Adipose tissue (tissue), 3 donors: ENCODE data around the gene TAF11L13. TPM values are rescaled to one million over a fixed set of nuclear protein-coding genes. Genes with fewer than 3 reads are reported as not detected.

Experiments
- H3K27ac ChIP-seq: one replicate; pipeline ENCODE4 v1.5.1; 2013; ENCODE audit warnings: low read depth, low read length
- WGBS, 3 donors: extraction: QIAGEN DNeasy Blood & Tissue Kit; methylation state at CpG; one replicate each; pipeline ENCODE4 v1.1.7; 2013; 5-methylcytosine and 5-hydroxymethylcytosine counted together
- polyA plus RNA-seq, 3 donors: library from polyadenylated mRNA; stranded (reverse); fragments of 200-250 nt; gene quantifications; one replicate each; pipeline ENCODE4 v1.2.3, GENCODE V29; 2013
- donor health status: healthy with polysubstance abuse.
- donor health status: Bipolar disorder and iron deficiency.
- donor health status: healthy.

TAF11L13 gene
- polyA plus RNA-seq, 3 donors: not detected

GRCh38 chr5:17666726-17667235 is 34.9 kb downstream of the TAF11L13 start:
- 82 to 83% (median 82%) methylated on average over 3 of the region's 3 CpGs for WGBS, 3 donors
- H3K27ac ChIP-seq: no peak overlapping the region

- no peak overlapping the region for H3K27ac ChIP-seq
- WGBS, 3 donors: 88 to 94% (median 92%) methylated on average over 14 of the region's 14 CpGs
These were observed 38.5 kb downstream of the TAF11L13 start for GRCh38 chr5:17670353-17670752.

DNA sequence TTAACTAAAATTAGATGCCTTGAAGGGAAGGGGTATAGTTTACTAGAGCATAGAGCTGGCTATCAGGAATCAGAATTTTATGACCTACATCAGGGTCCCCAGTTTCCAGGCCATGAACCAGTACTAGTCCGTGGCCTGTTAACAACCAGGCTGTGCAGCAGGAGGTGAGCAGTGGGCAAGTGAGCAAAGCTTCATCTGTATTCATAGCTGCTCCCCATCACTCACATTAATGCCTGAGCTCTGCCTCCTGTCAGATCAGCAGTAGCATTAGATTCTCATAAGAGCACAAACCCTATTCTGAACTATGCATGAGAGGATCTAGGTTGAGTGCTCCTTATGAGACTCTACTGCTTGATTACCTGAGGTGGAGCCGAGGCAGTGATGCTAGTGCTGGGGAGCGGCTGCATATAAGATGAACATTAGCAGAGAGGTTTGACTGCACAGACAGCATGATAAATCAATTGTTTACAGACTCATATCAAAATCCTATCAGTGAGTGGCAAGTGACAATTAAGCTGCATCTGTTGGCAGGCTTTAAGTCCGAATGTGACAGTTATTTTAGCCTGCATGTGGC is 47.0 kb downstream of the TAF11L13 start:
- WGBS, 3 donors: 64 to 88% (median 85%) methylated on average over 4 of the region's 4 CpGs
- no peak overlapping the region for H3K27ac ChIP-seq

DNA sequence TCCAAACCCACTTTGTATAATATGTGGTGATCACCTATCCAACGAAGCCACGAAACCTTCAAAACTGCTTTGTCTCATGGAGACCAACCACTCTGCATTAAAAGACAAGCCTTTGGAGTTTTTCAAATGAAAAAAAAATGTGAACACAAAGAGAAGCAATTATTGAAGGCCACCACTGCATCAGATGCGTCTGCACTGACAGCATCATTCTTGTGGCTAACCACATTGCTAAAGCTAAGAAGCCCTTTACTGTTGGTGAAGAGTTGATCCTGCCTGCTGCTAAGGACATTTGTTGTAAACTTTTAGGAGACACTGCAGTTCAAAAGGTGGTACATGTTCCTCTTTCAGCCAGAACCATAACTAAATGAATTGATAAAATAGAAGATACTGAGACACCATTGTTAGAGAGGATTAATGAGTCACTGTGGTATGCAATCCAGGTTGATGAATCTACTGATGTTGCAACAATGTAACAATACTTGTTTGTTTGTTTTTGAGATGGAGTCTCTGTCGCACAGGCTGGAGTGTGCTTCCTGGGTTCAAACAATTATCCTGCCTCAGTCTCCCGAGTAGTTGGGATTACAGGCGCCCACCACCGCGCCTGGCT is 47.8 kb downstream of the TAF11L13 start:
- H3K27ac ChIP-seq: no peak overlapping the region
- 81 to 95% (median 94%) methylated on average over 8 of the region's 8 CpGs for WGBS, 3 donors

DNA sequence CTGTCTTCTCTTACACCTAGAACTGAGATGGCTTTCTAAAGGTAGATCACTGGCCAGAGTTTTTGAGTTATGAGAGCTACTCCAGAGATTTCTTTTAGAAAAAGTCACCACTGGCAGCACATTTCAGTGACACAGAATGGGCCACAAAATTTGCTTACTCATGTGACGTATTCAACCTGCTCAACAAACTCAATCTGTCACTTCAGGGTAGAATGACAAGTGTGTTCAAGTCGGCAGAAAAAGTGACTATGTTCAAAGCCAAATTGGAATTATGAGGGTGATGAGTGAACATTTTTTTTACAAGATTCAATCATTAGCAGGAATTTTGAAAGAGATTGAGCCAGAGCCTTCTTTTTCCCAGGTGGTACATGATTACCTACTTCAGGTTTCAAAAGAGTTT is 48.8 kb downstream of the TAF11L13 start:
- WGBS, 3 donors: 41 to 79% (median 76%) methylated on average over 2 of the region's 2 CpGs
- no peak overlapping the region for H3K27ac ChIP-seq

Other genes starting within 250 kb of the TAF11L13 start
- not detected for gene TAF11L2, start 133.9 kb upstream of the TAF11L13 start, polyA plus RNA-seq
- not detected for gene TAF11L3, start 113.7 kb upstream of the TAF11L13 start, polyA plus RNA-seq
- gene TAF11L4, start 110.3 kb upstream of the TAF11L13 start, polyA plus RNA-seq: not detected
- gene TAF11L5, start 106.9 kb upstream of the TAF11L13 start, polyA plus RNA-seq: not detected
- not detected for gene TAF11L6, start 103.4 kb upstream of the TAF11L13 start, polyA plus RNA-seq
- not detected for gene TAF11L7, start 46.3 kb upstream of the TAF11L13 start, polyA plus RNA-seq
- gene TAF11L8, start 41.1 kb upstream of the TAF11L13 start, polyA plus RNA-seq: not detected
- not detected for gene TAF11L9, start 37.7 kb upstream of the TAF11L13 start, polyA plus RNA-seq
- gene TAF11L10, start 34.3 kb upstream of the TAF11L13 start, polyA plus RNA-seq: not detected
- not detected for gene TAF11L11, start 27.9 kb upstream of the TAF11L13 start, polyA plus RNA-seq
- gene TAF11L12, start 21.7 kb upstream of the TAF11L13 start, polyA plus RNA-seq: not detected
- gene TAF11L14, start 2.4 kb downstream of the TAF11L13 start, polyA plus RNA-seq: not detected